ENCODE results near the gene STAT4.

- TF ChIP-seq CTCF (IDR thresholded peaks at IDR 0.05) (no peak), POLR2A (IDR thresholded peaks at IDR 0.05) (no peak), EP300 (IDR thresholded peaks at IDR 0.05; ENCODE audit: low read depth) (no peak)
Measured at GRCh38 chr2:191171708-191172355, 21.0 kb upstream of the STAT4 start.

All from transverse colon (tissue), 3 donors.